ENCODE results near the gene B4GALT4.

GRCh38 chr3:119207512-119207875, 33.2 kb downstream of the B4GALT4 start:
- TF ChIP-seq RXRA (IDR thresholded peaks at IDR 0.05; ENCODE audit: borderline replicate concordance, low read depth) (no peak), GABPA (IDR thresholded peaks at IDR 0.05; ENCODE audit: low read depth) (no peak), CTCF (IDR thresholded peaks at IDR 0.05) (no peak), YY1 (IDR thresholded peaks at IDR 0.05; ENCODE audit: low read depth) (no peak), USF2 (IDR thresholded peaks at IDR 0.05; ENCODE audit: borderline replicate concordance, low read depth, low read length) (no peak), TCF12 (IDR thresholded peaks at IDR 0.05) (no peak)
